Measurements from ENCODE around the gene STOM.

Gene STOM

DNA sequence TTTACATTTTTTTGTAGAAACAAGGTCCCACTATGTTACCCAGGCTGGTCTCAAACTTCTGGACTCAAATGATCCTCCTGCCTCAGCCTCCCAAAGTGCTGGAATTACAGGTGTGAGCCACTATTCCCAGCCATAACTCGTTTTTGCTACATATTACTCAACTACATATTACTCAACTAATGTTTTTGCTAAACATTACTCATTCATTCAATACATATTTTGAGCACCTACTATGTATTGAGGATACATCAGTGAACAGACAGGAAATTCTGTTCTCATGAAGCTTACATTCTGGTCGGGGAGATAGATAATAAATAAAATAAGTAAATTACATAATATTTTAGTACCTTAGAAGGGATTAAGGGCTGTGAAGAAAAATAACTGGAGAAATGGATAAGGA is 34.9 kb upstream of the STOM start:
- H3K9ac ChIP-seq (ENCODE audit: low read depth, low read length): no peak overlapping the region
- no peaks in the 10 kb centered on the region for H3K79me2 ChIP-seq (ENCODE audit: insufficient read depth, low read length)
- DNase-seq (no peak), ATAC-seq (ENCODE audit: insufficient read depth, low read depth) (no peak)
- H3K4me3 ChIP-seq (ENCODE audit: low read depth in 1 of 2, low read length in 2 of 2): no peak overlapping the region
- H3K4me1 ChIP-seq (ENCODE audit: insufficient read depth, low read length): no peaks in the 10 kb centered on the region
- H3K27ac ChIP-seq (ENCODE audit: low read length): no peak overlapping the region
- no peaks in the 10 kb centered on the region for H4K20me1 ChIP-seq (ENCODE audit: insufficient read depth, low read length)
- H3K27me3 ChIP-seq (ENCODE audit: insufficient read depth, low read length, poor library complexity): no peaks in the 10 kb centered on the region
- no peaks in the 10 kb centered on the region for H3K9me3 ChIP-seq (ENCODE audit: insufficient read depth, low read length, severe bottlenecking)
- H3K4me2 ChIP-seq (ENCODE audit: insufficient read depth, low read length): no peak overlapping the region
- H3K36me3 ChIP-seq (ENCODE audit: insufficient read depth, low read length): no peaks in the 10 kb centered on the region
- H2AFZ ChIP-seq (ENCODE audit: low read depth, low read length): no peak overlapping the region
- TF ChIP-seq EZH2 (IDR thresholded peaks at IDR 0.05; ENCODE audit: borderline replicate concordance, low read depth, low read length, severe bottlenecking): no peak
- TF ChIP-seq, protein P1, sequence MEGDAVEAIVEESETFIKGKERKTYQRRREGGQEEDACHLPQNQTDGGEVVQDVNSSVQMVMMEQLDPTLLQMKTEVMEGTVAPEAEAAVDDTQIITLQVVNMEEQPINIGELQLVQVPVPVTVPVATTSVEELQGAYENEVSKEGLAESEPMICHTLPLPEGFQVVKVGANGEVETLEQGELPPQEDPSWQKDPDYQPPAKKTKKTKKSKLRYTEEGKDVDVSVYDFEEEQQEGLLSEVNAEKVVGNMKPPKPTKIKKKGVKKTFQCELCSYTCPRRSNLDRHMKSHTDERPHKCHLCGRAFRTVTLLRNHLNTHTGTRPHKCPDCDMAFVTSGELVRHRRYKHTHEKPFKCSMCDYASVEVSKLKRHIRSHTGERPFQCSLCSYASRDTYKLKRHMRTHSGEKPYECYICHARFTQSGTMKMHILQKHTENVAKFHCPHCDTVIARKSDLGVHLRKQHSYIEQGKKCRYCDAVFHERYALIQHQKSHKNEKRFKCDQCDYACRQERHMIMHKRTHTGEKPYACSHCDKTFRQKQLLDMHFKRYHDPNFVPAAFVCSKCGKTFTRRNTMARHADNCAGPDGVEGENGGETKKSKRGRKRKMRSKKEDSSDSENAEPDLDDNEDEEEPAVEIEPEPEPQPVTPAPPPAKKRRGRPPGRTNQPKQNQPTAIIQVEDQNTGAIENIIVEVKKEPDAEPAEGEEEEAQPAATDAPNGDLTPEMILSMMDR (IDR thresholded peaks at IDR 0.05; ENCODE audit: borderline replicate concordance, extremely low read depth, low read length, poor library complexity, severe bottlenecking): no peak

DNA sequence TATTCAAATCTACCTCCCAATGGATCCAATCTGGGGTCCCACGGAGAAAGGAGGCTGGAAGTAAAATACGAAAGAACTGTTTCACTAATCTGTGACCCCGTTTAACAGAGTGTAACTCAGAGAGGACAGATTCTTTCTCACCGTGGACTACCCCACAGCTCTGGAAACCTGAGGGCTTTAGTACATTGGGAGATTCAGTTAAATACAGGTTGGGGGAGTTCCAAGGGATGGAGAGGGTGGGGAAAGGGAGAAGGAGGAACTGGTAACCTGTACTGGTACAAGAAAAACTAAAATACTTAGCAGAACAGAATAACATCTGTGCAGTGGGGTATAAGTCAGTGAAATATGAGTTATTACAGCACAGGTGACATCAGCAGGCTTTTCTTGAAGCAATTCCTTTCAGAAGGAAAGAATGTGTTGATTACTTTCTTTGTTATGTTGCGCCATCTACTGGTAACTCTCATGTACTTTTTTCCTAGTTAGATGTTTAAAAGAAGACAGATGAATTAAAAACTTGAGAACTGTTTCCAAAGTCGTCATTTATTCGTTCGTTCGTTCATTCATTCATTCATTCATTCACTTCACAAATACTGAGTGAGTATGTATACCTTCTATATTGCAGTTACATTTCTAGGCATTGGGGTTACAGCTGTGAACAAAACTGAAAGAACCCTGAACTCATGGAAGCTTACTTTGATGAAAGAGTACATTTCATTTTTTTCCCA is 30.0 kb upstream of the STOM start:
- H2AFZ ChIP-seq (ENCODE audit: low read depth, low read length): no peak overlapping the region
- no peak overlapping the region for H3K9ac ChIP-seq (ENCODE audit: low read depth, low read length)
- ATAC-seq (ENCODE audit: insufficient read depth, low read depth): peak; percentile 50; the same call in 2 of the 3 replicates
- no peak overlapping the region for H3K4me3 ChIP-seq (ENCODE audit: low read depth in 1 of 2, low read length in 2 of 2)
- no peaks in the 10 kb centered on the region for H3K79me2 ChIP-seq (ENCODE audit: insufficient read depth, low read length)
- no peaks in the 10 kb centered on the region for H4K20me1 ChIP-seq (ENCODE audit: insufficient read depth, low read length)
- TF ChIP-seq, protein P1 (IDR thresholded peaks at IDR 0.05; ENCODE audit: borderline replicate concordance, extremely low read depth, low read length, poor library complexity, severe bottlenecking): peak; percentile 76
- TF ChIP-seq EZH2 (IDR thresholded peaks at IDR 0.05; ENCODE audit: borderline replicate concordance, low read depth, low read length, severe bottlenecking): no peak
- H3K27ac ChIP-seq (ENCODE audit: low read length): no peak overlapping the region
- H3K36me3 ChIP-seq (ENCODE audit: insufficient read depth, low read length): no peaks in the 10 kb centered on the region
- no peaks in the 10 kb centered on the region for H3K4me1 ChIP-seq (ENCODE audit: insufficient read depth, low read length)
- H3K4me2 ChIP-seq (ENCODE audit: insufficient read depth, low read length): no peak overlapping the region
- no peak for DNase-seq
- H3K27me3 ChIP-seq (ENCODE audit: insufficient read depth, low read length, poor library complexity): no peaks in the 10 kb centered on the region
- no peaks in the 10 kb centered on the region for H3K9me3 ChIP-seq (ENCODE audit: insufficient read depth, low read length, severe bottlenecking)

DNA sequence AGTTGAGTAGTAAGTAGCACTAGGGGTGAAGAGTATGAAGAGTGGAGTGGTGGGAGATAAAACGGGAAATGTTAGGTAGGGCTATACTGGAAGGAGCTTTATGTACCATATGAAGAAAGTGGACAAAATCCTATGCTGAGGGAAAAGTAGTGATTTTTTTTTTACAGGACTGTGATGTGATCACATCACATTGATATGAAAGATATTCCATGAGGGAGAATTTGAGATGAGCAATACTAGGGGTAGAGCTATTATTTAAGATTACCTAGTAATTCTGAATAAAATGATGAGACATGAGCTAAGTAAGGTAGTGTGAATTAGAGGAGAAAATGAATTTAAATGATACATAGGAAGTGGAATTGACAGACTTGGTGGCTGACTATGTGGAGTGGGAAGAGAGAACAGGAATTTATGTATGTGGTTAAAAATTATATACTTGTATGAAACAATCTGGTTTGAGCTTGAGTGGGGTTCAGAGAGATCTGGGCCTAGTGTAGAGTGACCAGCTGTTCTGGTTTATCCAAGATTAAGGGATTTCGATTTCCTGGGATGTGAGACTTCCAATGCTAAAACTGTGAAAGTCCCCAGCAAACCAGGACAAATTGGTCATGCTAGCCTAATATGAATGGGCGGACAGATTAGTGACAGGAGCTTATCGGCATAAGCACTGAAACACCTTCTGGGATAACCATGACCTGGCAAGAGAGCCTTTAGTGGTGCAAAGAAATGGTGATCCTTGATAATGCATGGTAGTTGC is 29.3 kb upstream of the STOM start:
- DNase-seq: no peak
- no peak overlapping the region for H3K9ac ChIP-seq (ENCODE audit: low read depth, low read length)
- no peak overlapping the region for H2AFZ ChIP-seq (ENCODE audit: low read depth, low read length)
- no peaks in the 10 kb centered on the region for H3K36me3 ChIP-seq (ENCODE audit: insufficient read depth, low read length)
- no peak overlapping the region for H3K4me2 ChIP-seq (ENCODE audit: insufficient read depth, low read length)
- no peaks in the 10 kb centered on the region for H3K4me1 ChIP-seq (ENCODE audit: insufficient read depth, low read length)
- H4K20me1 ChIP-seq (ENCODE audit: insufficient read depth, low read length): no peaks in the 10 kb centered on the region
- TF ChIP-seq EZH2 (IDR thresholded peaks at IDR 0.05; ENCODE audit: borderline replicate concordance, low read depth, low read length, severe bottlenecking): no peak
- TF ChIP-seq, protein P1 (IDR thresholded peaks at IDR 0.05; ENCODE audit: borderline replicate concordance, extremely low read depth, low read length, poor library complexity, severe bottlenecking): no peak
- H3K27ac ChIP-seq (ENCODE audit: low read length): no peak overlapping the region
- ATAC-seq (ENCODE audit: insufficient read depth, low read depth): no peak
- no peak overlapping the region for H3K4me3 ChIP-seq (ENCODE audit: low read depth in 1 of 2, low read length in 2 of 2)
- no peaks in the 10 kb centered on the region for H3K9me3 ChIP-seq (ENCODE audit: insufficient read depth, low read length, severe bottlenecking)
- H3K27me3 ChIP-seq (ENCODE audit: insufficient read depth, low read length, poor library complexity): no peaks in the 10 kb centered on the region
- H3K79me2 ChIP-seq (ENCODE audit: insufficient read depth, low read length): no peaks in the 10 kb centered on the region
